NCI-H774 (cell line): ENCODE data around the gene CNPY2.
A peak's percentile ranks its signal among the peaks of the same experiment; 100 is the strongest.
"Not testable (repeated sequence)": the region's sequence is repeated elsewhere in the genome, so short reads cannot be mapped to it uniquely, and the experiment has no call there.

Experiments used
- DNase-seq: peaks from one replicate; lab custom pipeline; 2025; lab: John Stamatoyannopoulos, UW

Gene CNPY2

GRCh38 chr12:56297400-56297799, 18.4 kb downstream of the CNPY2 start:
- no peak for DNase-seq

GRCh38 chr12:56296295-56296694, 19.5 kb downstream of the CNPY2 start:
- no peak for DNase-seq

DNA sequence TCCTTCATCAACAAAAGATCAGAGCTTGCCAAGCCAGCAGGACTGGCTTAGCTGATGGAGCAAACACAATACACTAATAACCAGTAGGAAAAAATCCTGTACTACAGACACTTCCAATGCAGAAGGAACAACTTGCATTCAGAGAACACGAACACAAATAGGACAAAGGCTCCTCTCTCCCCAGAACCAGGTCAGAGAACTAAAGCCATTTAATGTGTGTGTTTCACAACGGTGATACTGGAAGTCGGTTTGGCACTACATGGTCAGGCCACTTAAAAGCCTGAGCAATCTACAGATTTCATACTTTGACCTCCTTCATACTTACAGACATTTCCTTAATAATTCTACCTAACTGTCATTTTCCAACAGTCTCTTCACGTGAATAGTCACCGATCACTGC, 22.0 kb downstream of the CNPY2 start:
- no peak for DNase-seq

DNA sequence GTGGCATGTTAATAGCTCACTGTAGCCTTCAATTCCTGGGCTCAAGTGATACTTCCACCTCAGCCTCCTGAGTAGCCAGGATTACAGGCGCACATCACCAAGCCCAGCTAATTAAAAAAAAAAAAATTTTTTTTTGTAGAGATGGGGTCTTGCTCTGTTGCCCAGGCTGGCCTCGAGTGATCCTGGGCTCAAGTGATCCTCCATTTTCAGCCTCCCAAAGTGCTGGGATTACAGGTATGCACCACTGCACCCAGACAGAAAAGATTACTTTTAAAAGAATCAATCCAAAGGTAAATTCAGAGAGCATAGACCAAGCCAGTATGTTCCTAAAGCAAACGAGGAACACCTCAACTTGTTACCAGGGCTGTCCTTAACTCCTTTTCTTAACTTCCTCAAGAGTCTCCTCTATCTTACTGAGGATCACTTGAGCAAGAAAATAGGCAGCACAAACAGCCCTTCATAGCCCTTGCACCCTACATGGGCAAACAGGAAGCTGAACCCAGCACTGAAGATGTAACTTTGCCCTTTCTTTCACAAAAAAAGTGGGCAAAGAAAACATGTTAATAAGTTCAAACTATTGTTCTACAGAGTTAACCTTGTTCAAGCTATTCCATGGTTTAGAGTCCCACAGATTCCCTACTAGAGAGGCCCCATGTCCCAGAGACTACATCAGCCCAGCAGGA, 26.9 kb downstream of the CNPY2 start:
- DNase-seq, result no peak

- DNase-seq, result no peak
Observed at GRCh38 chr12:56286044-56286830, 29.6 kb downstream of the CNPY2 start.

GRCh38 chr12:56284263-56284662, 31.5 kb downstream of the CNPY2 start:
- not testable (repeated sequence) for DNase-seq

GRCh38 chr12:56282579-56282978, 33.2 kb downstream of the CNPY2 start:
- DNase-seq, result no peak

DNA sequence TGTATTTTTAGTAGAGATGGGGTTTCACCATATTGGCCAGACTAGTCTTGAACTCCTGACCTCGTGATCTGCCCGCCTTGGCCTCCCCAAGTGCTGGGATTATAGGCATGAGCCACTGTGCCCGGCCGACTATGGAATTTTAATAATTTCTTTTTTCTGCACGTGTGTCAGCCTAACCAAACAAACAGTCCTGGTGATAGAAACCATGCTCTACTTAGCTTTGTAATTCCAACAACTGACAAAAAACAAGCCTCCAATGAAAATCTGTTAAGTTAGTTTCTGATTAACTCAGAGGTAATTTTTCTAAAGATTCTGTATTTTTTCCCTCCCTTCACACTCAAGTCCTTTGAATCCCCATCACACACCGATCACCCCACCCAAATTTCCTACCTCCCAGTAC, 33.8 kb downstream of the CNPY2 start:
- DNase-seq, result no peak

GRCh38 chr12:56280849-56281248, 34.9 kb downstream of the CNPY2 start:
- no peak for DNase-seq

- no peak for DNase-seq
Observed at GRCh38 chr12:56278905-56279304, 36.9 kb downstream of the CNPY2 start.

GRCh38 chr12:56274299-56274698, 41.5 kb downstream of the CNPY2 start:
- no peak for DNase-seq

GRCh38 chr12:56272468-56272867, 43.3 kb downstream of the CNPY2 start:
- DNase-seq, result not testable (repeated sequence)

- no peak for DNase-seq
Observed at GRCh38 chr12:56271031-56271430, 44.8 kb downstream of the CNPY2 start.

GRCh38 chr12:56267443-56268071, 48.2 kb downstream of the CNPY2 start:
- no peak for DNase-seq

DNA sequence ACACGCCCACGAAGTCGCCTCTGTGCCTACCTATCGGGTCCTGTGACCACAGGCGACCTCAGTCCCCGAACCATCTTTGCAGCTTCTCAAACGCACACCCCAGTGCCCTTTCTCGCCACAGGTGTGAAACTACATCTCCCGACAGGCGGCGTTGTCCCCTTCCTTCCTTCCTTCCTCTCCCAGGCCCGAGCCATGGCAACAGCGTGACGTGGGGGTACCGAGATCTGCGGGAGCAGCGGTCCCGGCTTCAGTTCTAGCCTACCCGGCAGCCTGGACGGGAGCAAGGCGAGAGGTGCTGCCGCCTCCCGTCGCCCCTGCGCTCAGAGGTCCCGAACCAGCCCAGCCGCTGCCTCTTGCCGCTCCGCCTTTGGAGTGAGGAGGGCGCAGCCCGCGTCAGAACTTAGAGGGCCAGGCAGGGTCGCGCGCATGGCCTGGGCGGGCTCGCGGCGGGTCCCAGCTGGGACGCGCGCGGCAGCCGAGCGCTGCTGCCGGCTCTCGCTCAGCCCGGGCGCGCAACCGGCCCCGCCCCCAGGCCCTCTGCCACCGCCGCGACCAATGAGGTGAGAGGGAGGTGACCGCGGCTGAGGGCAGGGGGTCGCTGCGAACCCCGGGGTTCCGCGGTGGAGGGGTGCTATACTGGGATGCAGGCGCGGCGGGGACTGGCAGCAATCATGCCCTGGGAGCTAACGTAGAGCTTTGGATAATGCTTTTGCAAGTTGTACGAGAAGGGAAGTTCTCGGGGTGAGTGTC, 48.9 kb downstream of the CNPY2 start, which contains the start of gene COQ10A:
Gene COQ10A, plus strand, starts transcription at position 250 of the 750 bp plus-strand sequence. Its CDS starts 177 bp downstream, at position 427.
- DNase-seq, result peak; percentile 93

DNA sequence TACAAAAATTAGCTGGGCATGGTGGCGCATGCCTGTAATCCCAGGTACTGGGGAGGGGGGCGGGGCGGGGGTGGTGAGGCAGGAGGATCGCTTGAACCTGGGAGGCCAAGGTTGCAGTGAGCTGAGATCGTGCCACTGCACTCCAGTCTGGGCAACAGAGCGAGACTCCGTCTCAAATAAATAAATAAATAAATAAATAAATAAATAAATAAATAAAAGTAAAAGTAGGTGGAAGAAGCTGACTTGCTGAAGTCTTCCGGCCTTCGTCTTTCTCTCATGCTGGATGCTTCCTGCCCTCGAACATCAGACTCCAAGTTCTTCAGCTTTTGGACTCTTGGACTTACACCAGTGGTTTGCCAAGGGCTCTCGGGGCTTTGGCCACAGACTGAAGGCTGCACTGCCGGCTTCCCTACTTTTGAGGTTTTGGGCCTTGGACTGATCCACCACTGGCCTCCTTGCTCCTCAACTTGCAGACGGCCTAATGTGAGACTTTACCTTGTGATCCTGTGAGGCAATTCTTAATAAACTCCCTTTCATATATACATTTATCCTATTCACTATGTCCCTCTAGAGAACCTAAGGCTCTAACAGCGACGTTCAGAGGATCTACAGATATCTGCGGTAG, 49.6 kb downstream of the CNPY2 start:
- not testable (repeated sequence) for DNase-seq

- not testable (repeated sequence) for DNase-seq
Observed at GRCh38 chr12:56262955-56263354, 52.8 kb downstream of the CNPY2 start.

DNA sequence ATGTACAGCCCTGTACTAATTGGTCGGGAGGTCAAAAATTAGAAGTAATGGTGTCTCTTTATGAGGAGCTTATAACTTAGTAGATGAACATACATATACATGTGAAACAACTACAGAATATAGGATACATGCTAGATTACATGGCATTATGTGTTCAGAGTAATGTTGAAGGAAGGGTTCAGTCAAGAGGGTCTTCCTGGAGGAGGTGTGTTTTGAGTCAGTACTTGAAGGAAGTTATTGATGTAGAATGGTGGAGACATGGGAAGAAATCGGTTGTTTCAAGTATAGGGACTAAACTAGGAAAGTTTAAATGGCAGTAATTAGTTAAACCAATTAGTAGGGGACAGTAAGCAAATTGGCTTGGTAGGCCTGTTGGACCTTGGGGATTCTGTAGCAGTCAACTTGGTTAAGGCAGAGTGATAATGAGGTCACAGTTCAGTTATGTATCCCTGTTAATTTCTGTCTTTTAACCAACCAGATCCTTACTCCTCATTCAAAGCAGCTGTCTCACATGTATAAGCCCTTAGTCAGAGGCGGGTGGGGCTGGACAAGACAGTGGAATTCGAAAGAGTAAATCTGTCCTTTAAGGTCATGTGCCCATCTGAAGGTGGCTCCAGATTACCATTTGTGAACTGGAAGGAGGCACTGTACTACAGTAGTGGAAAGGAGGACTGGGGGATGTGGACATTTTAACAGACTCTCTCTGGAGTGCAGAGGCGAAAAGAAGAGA, 54.1 kb downstream of the CNPY2 start:
- DNase-seq, result no peak

DNA sequence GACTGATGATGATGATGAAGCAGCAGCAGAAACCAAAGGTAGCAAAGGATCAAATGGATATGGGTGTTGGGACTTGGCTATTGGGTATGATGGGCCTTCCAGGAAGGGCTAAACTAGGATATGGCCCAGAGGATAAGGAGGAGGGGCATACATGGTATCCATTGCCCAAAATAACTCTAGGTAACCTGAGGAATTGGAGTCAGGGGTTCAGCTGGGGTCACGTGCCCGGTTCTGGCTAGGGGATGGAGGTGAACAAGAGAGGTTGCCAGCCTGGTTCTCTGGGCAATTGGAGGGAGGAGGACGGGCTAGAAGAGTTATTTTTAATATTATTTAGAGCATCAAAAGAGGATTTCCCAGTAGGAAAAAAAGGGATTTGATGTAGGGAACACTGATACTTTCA, 54.9 kb downstream of the CNPY2 start:
- DNase-seq, result no peak

DNA sequence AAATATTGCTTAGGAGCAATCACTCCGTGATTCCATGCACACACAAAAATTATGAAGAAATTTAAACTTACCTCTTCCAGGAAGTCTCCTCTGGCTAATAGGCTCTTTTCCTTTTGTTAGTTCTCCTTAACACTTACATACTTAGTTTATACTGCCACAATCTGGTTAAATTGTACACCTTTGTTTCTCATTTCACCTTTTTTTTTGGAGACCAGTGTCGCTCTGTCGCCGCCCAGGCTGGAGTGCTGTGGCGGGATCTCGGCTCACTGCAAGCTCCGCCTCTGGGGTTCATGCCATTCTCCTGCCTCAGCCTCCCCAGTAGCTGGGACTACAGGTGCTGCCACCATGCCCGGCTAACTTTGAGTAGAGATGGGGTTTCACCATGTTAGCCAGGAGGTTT, 55.4 kb downstream of the CNPY2 start:
- DNase-seq, result no peak
